Smooth muscle cell (in vitro differentiated cells): ENCODE data around the gene CCR6. TPM values are rescaled to one million over a fixed set of nuclear protein-coding genes. Genes with fewer than 3 reads are reported as not detected.

ENCODE experiments used
- DNase-seq: peaks from one replicate; lab custom pipeline; 2025; ENCODE audit not compliant: unreplicated experiment; lab: John Stamatoyannopoulos, UW
- H2AFZ ChIP-seq: fragments of 200-600 bp; sonication (generic); 2 replicates; pipeline ENCODE4 v1.6.0; 2016; ENCODE audit warnings: antibody characterized with exemption, low read depth, mild to moderate bottlenecking
- H3F3A ChIP-seq: fragments of 200-600 bp; sonication (generic); 2 replicates; pipeline ENCODE4 v1.6.0; 2017; ENCODE audit warnings: antibody characterized with exemption, low read depth
- H3K27ac ChIP-seq: fragments of 200-600 bp; sonication (generic); 2 replicates; pipeline ENCODE4 v1.5.1; 2016; ENCODE audit warnings: low read depth, mild to moderate bottlenecking
- H3K27me3 ChIP-seq: fragments of 200-600 bp; sonication (generic); 2 replicates; pipeline ENCODE4 v1.6.1; 2016; ENCODE audit warnings: low read depth, mild to moderate bottlenecking
- H3K36me3 ChIP-seq: fragments of 200-600 bp; sonication (generic); 2 replicates; pipeline ENCODE4 v1.5.1; 2016; ENCODE audit warnings: low read depth
- H3K4me1 ChIP-seq: fragments of 200-600 bp; sonication (generic); 2 replicates; pipeline ENCODE4 v1.5.1; 2016; ENCODE audit warnings: low read depth
- H3K4me2 ChIP-seq: fragments of 200-600 bp; sonication (generic); 2 replicates; pipeline ENCODE4 v1.6.0; 2016; ENCODE audit warnings: mild to moderate bottlenecking
- H3K4me3 ChIP-seq: fragments of 200-600 bp; sonication (generic); 2 replicates; pipeline ENCODE4 v1.5.1; 2016; ENCODE audit warnings: mild to moderate bottlenecking
- H3K79me2 ChIP-seq: fragments of 200-600 bp; sonication (generic); 2 replicates; pipeline ENCODE4 v1.6.0; 2016; ENCODE audit warnings: low read depth, mild to moderate bottlenecking
- H3K9ac ChIP-seq: fragments of 200-600 bp; sonication (generic); 2 replicates; pipeline ENCODE4 v1.6.0; 2016; ENCODE audit warnings: low read depth
- H3K9me3 ChIP-seq: fragments of 200-600 bp; sonication (generic); replicated peaks from 2 replicates; pipeline ENCODE4 v1.5.1; 2016; ENCODE audit warnings: low read depth
- H4K20me1 ChIP-seq: fragments of 200-600 bp; sonication (generic); 2 replicates; pipeline ENCODE4 v1.6.0; 2016; ENCODE audit warnings: low read depth
- WGBS: methylation state at CpG from one replicate; pipeline ENCODE4 v1.1.7; 2016; ENCODE audit warnings: low lambda C conversion rate; 5-methylcytosine and 5-hydroxymethylcytosine counted together
- polyA plus RNA-seq: library from polyadenylated mRNA; unstranded; fragments of >200 nt; fragmentation: Nextera tagmentation; extraction: Ambion mirVana; gene quantifications from 2 replicates; pipeline ENCODE4 v1.2.1, GENCODE V29; 2016
- total RNA-seq: library from RNA; depleted of rRNA; stranded (reverse); fragments of >200 nt; gene quantifications from 2 replicates; pipeline ENCODE4 v1.2.3, GENCODE V29; 2014
- TF ChIP-seq, protein P1 (sequence below): fragments of 200-600 bp; sonication (generic); IDR thresholded peaks from 2 replicates; pipeline ENCODE4 v1.5.1; 2017; ENCODE audit warnings: borderline replicate concordance, mild to moderate bottlenecking, antibody characterized with exemption; ENCODE audit not compliant: insufficient read depth, poor library complexity, severe bottlenecking

Gene CCR6
- total and polyA plus RNA-seq, 2 experiments from 2014 or later = not detected

DNA sequence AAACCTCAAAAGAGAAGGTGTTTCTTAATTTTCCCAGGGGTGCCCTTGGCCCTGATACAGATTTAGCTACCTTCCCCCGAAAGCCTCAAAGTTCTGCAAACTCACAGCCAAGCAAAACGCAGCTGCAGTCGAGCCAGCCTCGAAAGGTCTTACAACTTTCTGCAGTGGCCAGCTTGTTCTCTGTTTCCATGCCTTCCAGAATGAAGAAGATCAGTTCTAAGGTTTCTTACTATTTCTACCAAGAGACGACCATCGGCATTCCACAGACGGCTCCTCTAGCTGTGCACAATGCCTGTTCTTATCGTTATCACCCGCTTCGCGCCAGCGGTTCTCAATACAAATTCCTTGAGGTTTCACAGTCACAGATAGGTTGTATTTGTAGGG, 28.5 kb upstream of the CCR6 start:
- no peaks in the 10 kb centered on the region for H3K36me3 ChIP-seq
- TF ChIP-seq, protein P1, sequence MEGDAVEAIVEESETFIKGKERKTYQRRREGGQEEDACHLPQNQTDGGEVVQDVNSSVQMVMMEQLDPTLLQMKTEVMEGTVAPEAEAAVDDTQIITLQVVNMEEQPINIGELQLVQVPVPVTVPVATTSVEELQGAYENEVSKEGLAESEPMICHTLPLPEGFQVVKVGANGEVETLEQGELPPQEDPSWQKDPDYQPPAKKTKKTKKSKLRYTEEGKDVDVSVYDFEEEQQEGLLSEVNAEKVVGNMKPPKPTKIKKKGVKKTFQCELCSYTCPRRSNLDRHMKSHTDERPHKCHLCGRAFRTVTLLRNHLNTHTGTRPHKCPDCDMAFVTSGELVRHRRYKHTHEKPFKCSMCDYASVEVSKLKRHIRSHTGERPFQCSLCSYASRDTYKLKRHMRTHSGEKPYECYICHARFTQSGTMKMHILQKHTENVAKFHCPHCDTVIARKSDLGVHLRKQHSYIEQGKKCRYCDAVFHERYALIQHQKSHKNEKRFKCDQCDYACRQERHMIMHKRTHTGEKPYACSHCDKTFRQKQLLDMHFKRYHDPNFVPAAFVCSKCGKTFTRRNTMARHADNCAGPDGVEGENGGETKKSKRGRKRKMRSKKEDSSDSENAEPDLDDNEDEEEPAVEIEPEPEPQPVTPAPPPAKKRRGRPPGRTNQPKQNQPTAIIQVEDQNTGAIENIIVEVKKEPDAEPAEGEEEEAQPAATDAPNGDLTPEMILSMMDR = no peak
- H3F3A ChIP-seq = no peaks in the 10 kb centered on the region
- no peak overlapping the region for H3K4me3 ChIP-seq
- no peak overlapping the region for H2AFZ ChIP-seq
- no peaks in the 10 kb centered on the region for H3K4me1 ChIP-seq
- DNase-seq = no peak
- no peak overlapping the region for H3K9ac ChIP-seq
- H3K4me2 ChIP-seq = no peak overlapping the region
- no peaks in the 10 kb centered on the region for H3K27me3 ChIP-seq
- 77% methylated on average over 12 of the region's 12 CpGs for WGBS
- H3K79me2 ChIP-seq = no peaks in the 10 kb centered on the region
- H4K20me1 ChIP-seq = no peaks in the 10 kb centered on the region
- H3K9me3 ChIP-seq = no peaks in the 10 kb centered on the region
- H3K27ac ChIP-seq = no peak overlapping the region

GRCh38 chr6:167094820-167095637, 27.9 kb upstream of the CCR6 start:
- Histone ChIP-seq H3K9me3 (no peaks in the 10 kb centered on the region), H3K27ac (no peak overlapping the region), H3K79me2 (no peaks in the 10 kb centered on the region), H3F3A (no peaks in the 10 kb centered on the region), H3K4me2 (no peak overlapping the region), H4K20me1 (no peaks in the 10 kb centered on the region), H3K4me3 (no peak overlapping the region), H3K27me3 (no peaks in the 10 kb centered on the region), H2AFZ (no peak overlapping the region), H3K36me3 (no peaks in the 10 kb centered on the region), H3K9ac (no peak overlapping the region), H3K4me1 (no peaks in the 10 kb centered on the region)
- 92% methylated on average over 4 of the region's 4 CpGs for WGBS
- TF ChIP-seq, protein P1 = no peak
- DNase-seq = no peak

GRCh38 chr6:167095888-167096287, 27.0 kb upstream of the CCR6 start:
- Histone ChIP-seq H3K4me2 (no peak overlapping the region), H3K9ac (no peak overlapping the region), H3K4me3 (no peak overlapping the region), H4K20me1 (no peaks in the 10 kb centered on the region), H3K27ac (no peak overlapping the region), H3K79me2 (no peaks in the 10 kb centered on the region), H3F3A (no peaks in the 10 kb centered on the region), H3K4me1 (no peaks in the 10 kb centered on the region), H2AFZ (no peak overlapping the region), H3K27me3 (no peaks in the 10 kb centered on the region), H3K9me3 (no peaks in the 10 kb centered on the region), H3K36me3 (no peaks in the 10 kb centered on the region)
- no peak for DNase-seq
- 93% methylated on average over 2 of the region's 2 CpGs for WGBS
- TF ChIP-seq, protein P1 = no peak

DNA sequence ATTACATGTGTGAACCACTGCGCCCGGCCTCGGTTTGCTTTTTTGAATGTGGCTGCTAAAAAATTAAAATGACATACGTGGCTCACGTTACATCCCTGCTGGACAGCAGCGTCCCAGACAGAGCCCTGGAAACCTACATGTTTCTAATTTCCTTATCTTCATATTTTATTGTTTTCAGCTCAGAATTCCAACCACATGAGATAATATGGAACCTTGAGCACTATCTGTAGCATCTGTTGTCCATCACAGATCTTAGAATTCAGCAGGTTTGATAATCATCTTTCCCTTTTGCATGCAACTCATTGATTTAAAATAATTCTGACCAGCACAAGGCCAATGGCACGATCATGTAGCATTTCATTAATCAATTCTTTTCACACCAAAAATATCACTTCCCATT, 25.9 kb upstream of the CCR6 start:
- no peak overlapping the region for H3K4me2 ChIP-seq
- no peak overlapping the region for H2AFZ ChIP-seq
- no peaks in the 10 kb centered on the region for H3K9me3 ChIP-seq
- WGBS = 94% methylated on average over 7 of the region's 7 CpGs
- H3F3A ChIP-seq = no peaks in the 10 kb centered on the region
- TF ChIP-seq, protein P1 = no peak
- H4K20me1 ChIP-seq = no peaks in the 10 kb centered on the region
- H3K27ac ChIP-seq = no peak overlapping the region
- DNase-seq = no peak
- H3K36me3 ChIP-seq = no peaks in the 10 kb centered on the region
- H3K79me2 ChIP-seq = no peaks in the 10 kb centered on the region
- no peak overlapping the region for H3K4me3 ChIP-seq
- H3K9ac ChIP-seq = no peak overlapping the region
- no peaks in the 10 kb centered on the region for H3K27me3 ChIP-seq
- H3K4me1 ChIP-seq = no peaks in the 10 kb centered on the region
